ENCODE results near the gene KLHL7. TPM values are rescaled to one million over a fixed set of nuclear protein-coding genes. Genes with fewer than 3 reads are reported as not detected.
A peak's percentile ranks its signal among the peaks of the same experiment; 100 is the strongest.

The KLHL7 gene
- total and polyA plus RNA-seq, 8 donors, result 5.4 to 13.4 (median 9.1) TPM

DNA sequence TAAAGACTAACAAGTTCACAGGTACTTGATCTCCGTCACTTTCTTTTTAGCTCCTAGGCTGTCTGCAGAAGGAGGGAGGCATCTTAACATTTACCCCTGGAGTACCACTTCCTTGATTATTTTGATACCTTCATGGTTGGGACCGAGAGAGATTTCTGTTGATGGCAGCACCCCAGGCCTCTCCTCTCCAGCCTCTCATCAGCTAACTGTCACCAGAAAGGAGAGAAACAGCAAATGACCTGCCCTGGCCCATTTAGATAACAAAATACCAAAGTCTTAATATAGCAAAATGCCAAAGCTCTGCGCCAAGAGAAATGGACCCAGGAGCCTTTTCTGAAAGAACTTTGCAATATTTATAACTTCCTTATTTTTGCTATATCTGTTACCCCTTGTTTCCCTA lies 30.0 kb upstream of the KLHL7 start:
- Histone ChIP-seq H3K27ac (peak overlapping the region in 1 of 4 donors; percentile 65), H3K36me3 (no peaks in the 10 kb centered on the region), H3K9me3 (peaks cover 0 to 2% (median 0%) of the 10 kb centered on the region in 4 donors), H3K27me3 (no peaks in the 10 kb centered on the region), H3K4me3 (no peak overlapping the region), H3K4me1 (peaks cover 0 to 30% (median 16%) of the 10 kb centered on the region in 3 donors)
- no peak for FAIRE-seq
- no peak for DNase-seq
- ATAC-seq, result peak in 2 of 4 donors; percentile 14 to 17
- 12 to 18% methylated on average over 3 of the region's 3 CpGs for WGBS, 2 donors
- TF ChIP-seq CTCF (IDR thresholded peaks at IDR 0.05), result no peak
- intact Hi-C loops (cut with DNase I), result no loop called here

- Histone ChIP-seq H3K27me3 (no peaks in the 10 kb centered on the region), H3K4me1 (peaks cover 0 to 30% (median 16%) of the 10 kb centered on the region in 3 donors), H3K4me3 (no peak overlapping the region), H3K9me3 (peaks cover 0 to 2% (median 0%) of the 10 kb centered on the region in 4 donors), H3K36me3 (no peaks in the 10 kb centered on the region), H3K27ac (peak overlapping the region in 1 of 4 donors; percentile 22)
- TF ChIP-seq CTCF (IDR thresholded peaks at IDR 0.05), result no peak
- no peak for DNase-seq
- peak in 2 of 4 donors; percentile 31 to 34 for ATAC-seq
- intact Hi-C loops (cut with DNase I), result no loop called here
- WGBS, 2 donors, result 3% methylated on average over 3 of the region's 3 CpGs
- no peak for FAIRE-seq
Measured at GRCh38 chr7:23076772-23077171, 28.8 kb upstream of the KLHL7 start.

- H3K9me3 ChIP-seq, result no peaks in the 10 kb centered on the region
- no peaks in the 10 kb centered on the region for H3K36me3 ChIP-seq
- DNase-seq (no peak), FAIRE-seq (no peak), ATAC-seq (no peak)
- H3K4me1 ChIP-seq, result no peaks in the 10 kb centered on the region
- intact Hi-C loops (cut with DNase I), result no loop called here
- TF ChIP-seq CTCF (IDR thresholded peaks at IDR 0.05), result no peak
- H3K4me3 ChIP-seq, result no peak overlapping the region
- H3K27ac ChIP-seq, result no peak overlapping the region
- H3K27me3 ChIP-seq, result no peaks in the 10 kb centered on the region
- 50 to 57% methylated on average over 4 of the region's 4 CpGs for WGBS, 2 donors
Measured at GRCh38 chr7:23093111-23093510, 12.5 kb upstream of the KLHL7 start.

DNA sequence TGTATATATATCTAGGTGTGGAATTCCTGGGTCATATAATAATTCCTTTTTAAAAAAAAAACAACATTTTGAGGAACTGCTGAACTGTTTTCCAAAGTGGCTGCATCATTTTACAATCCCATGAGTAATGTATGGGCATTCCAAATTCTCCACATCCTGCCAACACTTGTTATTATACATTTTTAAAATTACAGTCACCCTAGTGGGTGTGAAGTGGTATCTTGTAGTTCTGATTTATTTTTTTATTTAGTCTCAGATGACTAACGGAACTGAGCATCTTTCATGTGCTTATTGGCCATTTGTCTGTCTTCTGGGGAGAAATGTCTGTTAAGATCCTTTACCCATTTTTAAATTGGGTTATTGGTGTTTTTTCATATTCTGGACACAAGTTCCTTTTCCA lies 12.0 kb upstream of the KLHL7 start:
- H3K4me3 ChIP-seq, result no peak overlapping the region
- H3K27me3 ChIP-seq, result no peaks in the 10 kb centered on the region
- no peaks in the 10 kb centered on the region for H3K36me3 ChIP-seq
- DNase-seq, result no peak
- no peak for TF ChIP-seq CTCF (IDR thresholded peaks at IDR 0.05)
- FAIRE-seq, result no peak
- intact Hi-C loops (cut with DNase I), result no loop called here
- no peaks in the 10 kb centered on the region for H3K4me1 ChIP-seq
- no peaks in the 10 kb centered on the region for H3K9me3 ChIP-seq
- no peak for ATAC-seq
- WGBS, 2 donors, result 61 to 71% methylated on average over 1 of the region's 1 CpG
- no peak overlapping the region for H3K27ac ChIP-seq

- H3K27ac ChIP-seq, result no peak overlapping the region
- ATAC-seq, result no peak
- H3K4me3 ChIP-seq, result no peak overlapping the region
- H3K9me3 ChIP-seq, result no peaks in the 10 kb centered on the region
- no peak for FAIRE-seq
- no peak for TF ChIP-seq CTCF (IDR thresholded peaks at IDR 0.05)
- no peaks in the 10 kb centered on the region for H3K36me3 ChIP-seq
- H3K27me3 ChIP-seq, result no peaks in the 10 kb centered on the region
- 96 to 97% methylated on average over 2 of the region's 2 CpGs for WGBS, 2 donors
- intact Hi-C loops (cut with DNase I), result no loop called here
- DNase-seq, result no peak
- no peaks in the 10 kb centered on the region for H3K4me1 ChIP-seq
Measured at GRCh38 chr7:23096518-23097290, 8.9 kb upstream of the KLHL7 start.
